Dermis lymphatic vessel endothelial cell (primary cell): Measurements from ENCODE around the gene FOXO3. TPM values are rescaled to one million over a fixed set of nuclear protein-coding genes. Genes with fewer than 3 reads are reported as not detected.

Source experiments
- total RNA-seq: library from RNA; depleted of rRNA; stranded (reverse); fragments of >200 nt; gene quantifications from 2 replicates; pipeline ENCODE4 v1.2.1, GENCODE V29; 2014

Gene FOXO3
- 17.1 and 21.9 TPM in 2 replicates for total RNA-seq

GRCh38 chr6:108560463-108561308 is at the start of gene FOXO3:
FOXO3 (plus strand) TSS chr6:108560917; CDS start chr6:108561209, 292 bp downstream.

